Body of pancreas (tissue), 4 donors: ENCODE data around the gene ARHGAP18. TPM values are rescaled to one million over a fixed set of nuclear protein-coding genes. Genes with fewer than 3 reads are reported as not detected.
"Not testable (repeated sequence)": the region's sequence is repeated elsewhere in the genome, so short reads cannot be mapped to it uniquely, and the experiment has no call there.

Experiments used
- ATAC-seq: fragments of 150-250 bp; one replicate; pipeline ENCODE4 v1.9.1; 2016
- DNase-seq, 4 donors: peaks; one replicate each; pipeline ENCODE4 v3.0.0-alpha.2; 2019
- H3K27ac ChIP-seq, 4 donors: fragments of 200-600 bp; sonication (generic); 1 replicate in 3 of 4; 2 replicates in 1 of 4; pipeline versions ENCODE4 v1.5.1 to v1.6.1; 2016 to 2019; ENCODE audit warnings: mild to moderate bottlenecking in 1 of 4, mixed read lengths in 1 of 4, moderate library complexity in 1 of 4
- H3K27me3 ChIP-seq, 2 donors: fragments of 200-600 bp; sonication (generic); one replicate each; pipeline ENCODE4 v1.6.0; 2016; ENCODE audit warnings: mild to moderate bottlenecking in 1 of 2
- H3K36me3 ChIP-seq, 2 donors: fragments of 200-600 bp; sonication (generic); replicated peaks in 1 of 2; 2 replicates each; pipeline ENCODE4 v1.5.1; 2016; ENCODE audit warnings: low read depth in 2 of 2; ENCODE audit not compliant: insufficient read depth in 1 of 2
- H3K4me1 ChIP-seq: fragments of 200-600 bp; sonication (generic); one replicate; pipeline ENCODE4 v1.6.0; 2016
- H3K4me3 ChIP-seq, 2 donors: fragments of 200-600 bp; sonication (generic); 1 replicate in 1 of 2; 2 replicates in 1 of 2; pipeline ENCODE4 v1.5.1; 2016 to 2019
- H3K9me3 ChIP-seq, 3 donors: fragments of 200-600 bp; sonication (generic); 1 replicate in 2 of 3; 2 replicates in 1 of 3; pipeline ENCODE4 v1.5.1; 2016
- POLR2A ChIP-seq, 3 donors: fragments of 450-650 bp; IDR thresholded peaks; one replicate each; pipeline ENCODE4 v1.6.1; 2016; ENCODE audit warnings: antibody characterized with exemption in 3 of 3, mild to moderate bottlenecking in 2 of 3
- WGBS, 2 donors: methylation state at CpG; one replicate each; pipeline ENCODE4 v1.1.5; 2017; 5-methylcytosine and 5-hydroxymethylcytosine counted together
- intact Hi-C: fragments of 100-400 bp; cut with DNase I; formaldehyde crosslinking; loops from one replicate; pipeline ENCODE4 v1.15.1; 2023
- total RNA-seq, 2 donors: library from RNA; depleted of rRNA; stranded (reverse); fragments of >200 nt; gene quantifications; one replicate each; pipeline ENCODE4 v1.1.0, GENCODE V29; 2016
- TF ChIP-seq, protein P1 (sequence below), 7 experiments: fragments of 450-650 bp in 4 of 7; fragments of 200-600 bp in 3 of 7; sonication (generic) in 3 of 7; IDR thresholded peaks; one replicate each; pipeline ENCODE4 v1.5.1; 2016 to 2019; ENCODE audit warnings: antibody characterized with exemption in 7 of 7

Gene ARHGAP18
- total RNA-seq, 2 donors from 2014 or later = 16.2 to 30.6 TPM

- H3K27me3 ChIP-seq = no peaks in the 10 kb centered on the region
- DNase-seq (no peak), ATAC-seq (no peak)
- intact Hi-C loops = no loop called here
- no peak overlapping the region for H3K27ac ChIP-seq
- H3K4me1 ChIP-seq = no peaks in the 10 kb centered on the region
- TF ChIP-seq, protein P1, sequence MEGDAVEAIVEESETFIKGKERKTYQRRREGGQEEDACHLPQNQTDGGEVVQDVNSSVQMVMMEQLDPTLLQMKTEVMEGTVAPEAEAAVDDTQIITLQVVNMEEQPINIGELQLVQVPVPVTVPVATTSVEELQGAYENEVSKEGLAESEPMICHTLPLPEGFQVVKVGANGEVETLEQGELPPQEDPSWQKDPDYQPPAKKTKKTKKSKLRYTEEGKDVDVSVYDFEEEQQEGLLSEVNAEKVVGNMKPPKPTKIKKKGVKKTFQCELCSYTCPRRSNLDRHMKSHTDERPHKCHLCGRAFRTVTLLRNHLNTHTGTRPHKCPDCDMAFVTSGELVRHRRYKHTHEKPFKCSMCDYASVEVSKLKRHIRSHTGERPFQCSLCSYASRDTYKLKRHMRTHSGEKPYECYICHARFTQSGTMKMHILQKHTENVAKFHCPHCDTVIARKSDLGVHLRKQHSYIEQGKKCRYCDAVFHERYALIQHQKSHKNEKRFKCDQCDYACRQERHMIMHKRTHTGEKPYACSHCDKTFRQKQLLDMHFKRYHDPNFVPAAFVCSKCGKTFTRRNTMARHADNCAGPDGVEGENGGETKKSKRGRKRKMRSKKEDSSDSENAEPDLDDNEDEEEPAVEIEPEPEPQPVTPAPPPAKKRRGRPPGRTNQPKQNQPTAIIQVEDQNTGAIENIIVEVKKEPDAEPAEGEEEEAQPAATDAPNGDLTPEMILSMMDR (IDR thresholded peaks at IDR 0.05) = no peak
- no peak for TF ChIP-seq POLR2A (IDR thresholded peaks at IDR 0.05)
- 85 to 88% methylated on average over 1 of the region's 1 CpG for WGBS, 2 donors
- H3K4me3 ChIP-seq = no peak overlapping the region
- H3K9me3 ChIP-seq = no peaks in the 10 kb centered on the region
- H3K36me3 ChIP-seq = peaks cover 5% of the 10 kb centered on the region in 2 donors
Measured at GRCh38 chr6:129578315-129578714, 131.7 kb downstream of the ARHGAP18 start.

- no peak overlapping the region for H3K27ac ChIP-seq
- H3K36me3 ChIP-seq = peaks cover 3 to 5% of the 10 kb centered on the region in 2 donors
- TF ChIP-seq, protein P1 (IDR thresholded peaks at IDR 0.05) = no peak
- no peak for TF ChIP-seq POLR2A (IDR thresholded peaks at IDR 0.05)
- no peaks in the 10 kb centered on the region for H3K27me3 ChIP-seq
- no peaks in the 10 kb centered on the region for H3K4me1 ChIP-seq
- ATAC-seq (no peak), DNase-seq (no peak)
- intact Hi-C loops = no loop called here
- H3K9me3 ChIP-seq = no peaks in the 10 kb centered on the region
- 83 to 84% methylated on average over 3 of the region's 3 CpGs for WGBS, 2 donors
- no peak overlapping the region for H3K4me3 ChIP-seq
Measured at GRCh38 chr6:129577691-129578090, 132.3 kb downstream of the ARHGAP18 start.

DNA sequence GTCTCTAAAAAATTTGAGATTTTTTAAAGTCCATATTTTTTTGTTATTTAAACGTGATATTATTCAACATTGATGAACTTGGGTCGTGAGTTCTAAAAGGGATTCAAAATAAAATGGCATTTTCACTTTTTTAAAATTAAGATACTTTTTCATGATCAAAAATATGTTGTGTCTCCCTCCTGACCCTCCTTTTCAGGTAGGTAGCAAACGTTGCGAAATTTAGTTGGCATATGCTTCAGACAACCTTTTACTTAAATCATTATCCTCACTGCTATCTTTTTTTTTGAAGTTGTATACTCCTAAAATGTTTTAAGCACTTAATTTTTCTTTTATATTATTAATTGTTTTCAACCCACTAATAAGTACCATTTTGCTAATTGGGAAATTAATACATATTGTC is 133.5 kb downstream of the ARHGAP18 start:
- no peak for ATAC-seq
- peaks cover 3 to 5% of the 10 kb centered on the region in 2 donors for H3K36me3 ChIP-seq
- WGBS, 2 donors = 84 to 85% methylated on average over 4 of the region's 4 CpGs
- H3K4me1 ChIP-seq = no peaks in the 10 kb centered on the region
- H3K27me3 ChIP-seq = no peaks in the 10 kb centered on the region
- intact Hi-C loops = no loop called here
- no peak overlapping the region for H3K4me3 ChIP-seq
- no peak overlapping the region for H3K27ac ChIP-seq
- H3K9me3 ChIP-seq = no peaks in the 10 kb centered on the region
- no peak for DNase-seq
- TF ChIP-seq, protein P1 (IDR thresholded peaks at IDR 0.05) = no peak

DNA sequence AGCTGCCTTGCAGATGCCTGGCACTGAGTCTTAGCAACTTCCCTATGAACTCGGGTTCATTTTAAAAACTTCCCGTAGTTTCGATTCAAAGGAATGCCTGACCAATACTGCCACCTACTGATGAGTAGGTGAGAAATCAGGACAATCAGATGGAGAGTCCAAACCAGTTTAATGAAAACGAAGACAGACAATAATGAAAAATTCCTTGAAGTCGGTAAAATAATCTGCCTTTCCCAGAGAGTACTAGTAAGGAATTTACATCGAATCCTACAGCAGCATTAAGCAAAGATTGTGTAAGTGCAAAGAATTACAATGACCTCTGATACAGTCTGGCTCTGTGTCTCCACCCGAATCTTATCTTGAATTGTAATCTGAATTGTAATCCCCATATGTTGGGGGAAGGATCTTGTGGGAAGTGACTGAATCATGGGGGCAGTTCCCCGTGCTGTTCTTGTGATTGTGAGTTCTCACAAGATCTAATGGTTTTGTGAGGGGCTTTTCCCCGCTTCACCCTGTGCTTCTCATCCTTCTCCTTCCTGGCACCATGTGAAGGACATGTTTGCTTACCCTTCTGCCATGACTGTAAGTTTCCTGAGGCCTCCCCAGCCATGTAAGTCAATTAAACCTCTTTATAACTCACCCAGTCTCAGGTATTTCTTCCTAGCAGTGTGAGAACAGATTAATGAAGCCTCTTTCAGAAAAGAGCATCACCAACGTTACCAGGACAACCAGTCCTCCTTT is 134.4 kb downstream of the ARHGAP18 start:
- H3K27me3 ChIP-seq = no peaks in the 10 kb centered on the region
- DNase-seq (peak in 1 of 4 donors; percentile 17), ATAC-seq (peak; percentile 56)
- WGBS, 2 donors = 37 to 44% methylated on average over 10 of the region's 10 CpGs
- H3K9me3 ChIP-seq = no peaks in the 10 kb centered on the region
- H3K4me1 ChIP-seq = no peaks in the 10 kb centered on the region
- peaks cover 3 to 5% of the 10 kb centered on the region in 2 donors for H3K36me3 ChIP-seq
- intact Hi-C loops = no loop called here
- H3K4me3 ChIP-seq = no peak overlapping the region
- no peak overlapping the region for H3K27ac ChIP-seq
- TF ChIP-seq, protein P1 (IDR thresholded peaks at IDR 0.05) = peak in 6 of 7 experiments; percentile 45 to 65 (median 58)
- no peak for TF ChIP-seq POLR2A (IDR thresholded peaks at IDR 0.05)

DNA sequence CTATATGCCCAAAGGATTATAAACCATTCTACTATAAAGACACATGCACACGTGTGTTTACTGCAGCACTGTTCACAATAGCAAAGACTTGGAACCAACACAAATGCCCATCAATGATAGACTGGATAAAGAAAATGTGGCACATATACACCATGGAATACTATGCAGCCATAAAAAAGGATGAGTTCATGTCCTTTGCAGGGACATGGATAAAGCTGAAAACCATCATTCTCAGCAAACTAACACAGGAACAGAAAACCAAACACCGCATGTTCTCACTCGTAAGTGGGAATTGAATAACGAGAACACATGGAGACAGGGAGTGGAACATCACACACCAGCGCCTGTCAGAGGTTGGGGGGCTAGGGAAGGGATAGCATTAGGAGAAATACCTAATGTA is 135.4 kb downstream of the ARHGAP18 start:
- H3K9me3 ChIP-seq, H3K36me3 ChIP-seq, DNase-seq, H3K27ac ChIP-seq, intact Hi-C loops, H3K4me3 ChIP-seq, ATAC-seq, H3K4me1 ChIP-seq, H3K27me3 ChIP-seq: not testable (repeated sequence)
- 95% methylated on average over 5 of the region's 5 CpGs for WGBS, 2 donors

DNA sequence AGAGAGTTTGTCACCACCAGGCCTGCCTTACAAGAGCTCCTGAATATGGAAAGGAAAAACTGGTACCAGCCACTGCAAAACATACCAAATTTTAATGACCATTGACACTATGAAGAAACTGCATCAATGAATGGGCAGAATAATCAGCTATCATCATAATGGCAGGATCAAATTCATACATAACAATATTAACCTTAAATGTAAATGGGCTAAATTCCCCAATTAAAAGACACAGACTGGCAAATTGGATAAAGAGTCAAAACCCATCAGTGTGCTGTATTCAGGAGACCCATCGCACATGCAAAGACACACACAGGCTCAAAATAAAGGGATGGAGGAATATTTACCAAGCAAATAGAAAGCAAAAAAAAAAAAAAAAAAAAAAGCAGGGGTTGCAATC is 139.0 kb downstream of the ARHGAP18 start:
- intact Hi-C loops, H3K27ac ChIP-seq, ATAC-seq, H3K27me3 ChIP-seq, H3K4me1 ChIP-seq, H3K36me3 ChIP-seq, H3K9me3 ChIP-seq, H3K4me3 ChIP-seq, DNase-seq: not testable (repeated sequence)
- 100% methylated on average over 1 of the region's 1 CpG for whole genome bisulfite sequencing, 2 donors
